ENCODE measurements around the gene TEP1.

DNA sequence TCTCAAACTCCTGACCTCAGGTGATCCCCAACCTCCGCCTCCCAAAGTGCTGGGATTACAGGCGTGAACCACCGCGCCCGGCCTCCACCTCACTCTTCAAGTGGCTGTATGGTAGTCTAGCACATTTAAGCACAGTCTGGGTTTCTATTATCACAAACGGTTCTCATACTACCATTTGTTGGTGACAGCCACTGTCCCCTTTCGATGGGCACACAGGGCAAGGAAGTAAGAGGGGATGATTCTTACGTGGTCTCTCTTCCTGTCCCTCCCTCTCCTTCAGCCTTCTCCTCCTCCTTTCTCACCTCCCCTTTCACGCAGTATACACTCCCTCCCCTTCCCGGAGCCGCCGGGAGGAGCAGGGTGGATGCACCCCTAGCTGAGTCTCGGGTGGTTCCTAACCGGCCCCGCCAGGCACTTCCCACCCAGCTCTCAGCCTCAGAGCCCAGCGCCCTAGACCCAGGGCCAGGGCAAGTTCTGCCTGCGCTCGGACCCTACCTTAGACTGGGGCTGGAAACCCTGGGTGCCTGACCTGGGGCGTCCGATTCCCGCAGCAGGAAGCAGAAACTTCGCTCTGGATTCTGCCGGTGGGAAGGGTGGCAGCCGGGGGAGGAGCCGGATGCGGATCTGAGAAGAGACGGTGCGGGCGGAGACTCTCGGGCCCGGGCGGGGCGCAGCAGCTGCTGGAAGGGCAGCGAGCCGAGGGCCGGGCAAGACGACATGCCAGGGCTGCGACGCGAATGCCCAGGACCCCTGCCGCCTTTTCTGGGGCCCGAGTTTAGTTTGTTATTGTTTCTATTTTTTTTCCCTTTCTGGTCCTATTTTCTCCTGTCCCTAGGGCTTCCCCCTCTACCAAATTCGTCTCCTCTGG is at the start of gene TEP1:
- TF ChIP-seq, protein P1, sequence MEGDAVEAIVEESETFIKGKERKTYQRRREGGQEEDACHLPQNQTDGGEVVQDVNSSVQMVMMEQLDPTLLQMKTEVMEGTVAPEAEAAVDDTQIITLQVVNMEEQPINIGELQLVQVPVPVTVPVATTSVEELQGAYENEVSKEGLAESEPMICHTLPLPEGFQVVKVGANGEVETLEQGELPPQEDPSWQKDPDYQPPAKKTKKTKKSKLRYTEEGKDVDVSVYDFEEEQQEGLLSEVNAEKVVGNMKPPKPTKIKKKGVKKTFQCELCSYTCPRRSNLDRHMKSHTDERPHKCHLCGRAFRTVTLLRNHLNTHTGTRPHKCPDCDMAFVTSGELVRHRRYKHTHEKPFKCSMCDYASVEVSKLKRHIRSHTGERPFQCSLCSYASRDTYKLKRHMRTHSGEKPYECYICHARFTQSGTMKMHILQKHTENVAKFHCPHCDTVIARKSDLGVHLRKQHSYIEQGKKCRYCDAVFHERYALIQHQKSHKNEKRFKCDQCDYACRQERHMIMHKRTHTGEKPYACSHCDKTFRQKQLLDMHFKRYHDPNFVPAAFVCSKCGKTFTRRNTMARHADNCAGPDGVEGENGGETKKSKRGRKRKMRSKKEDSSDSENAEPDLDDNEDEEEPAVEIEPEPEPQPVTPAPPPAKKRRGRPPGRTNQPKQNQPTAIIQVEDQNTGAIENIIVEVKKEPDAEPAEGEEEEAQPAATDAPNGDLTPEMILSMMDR (IDR thresholded peaks at IDR 0.05) = peak in 2 of 6 experiments; percentile 9 to 27
- TF ChIP-seq EP300 (IDR thresholded peaks at IDR 0.05) = peak in 1 of 4 donors; percentile 31

All from upper lobe of left lung (tissue), 4 donors.